NOMO-1 (cell line): ENCODE measurements around the gene FKBP7.
A peak's percentile ranks its signal among the peaks of the same experiment; 100 is the strongest.
"Not testable (repeated sequence)": the region's sequence is repeated elsewhere in the genome, so short reads cannot be mapped to it uniquely, and the experiment has no call there.

ENCODE experiments used
- DNase-seq, 2 experiments: peaks; one replicate each; lab custom pipeline; 2025; ENCODE audit not compliant: unreplicated experiment in 2 of 2; lab: John Stamatoyannopoulos, UW

FKBP7 gene

GRCh38 chr2:178450524-178450773, 28.0 kb downstream of the FKBP7 start:
- DNase-seq, result no peak

- peak in 1 of 2 experiments; percentile 23 for DNase-seq
Observed at GRCh38 chr2:178449700-178450523, 28.5 kb downstream of the FKBP7 start.

- no peak for DNase-seq
Observed at GRCh38 chr2:178448968-178449661, 29.3 kb downstream of the FKBP7 start.

- DNase-seq, result no peak
Observed at GRCh38 chr2:178441426-178441825, 37.0 kb downstream of the FKBP7 start.

GRCh38 chr2:178436662-178437061, 41.7 kb downstream of the FKBP7 start:
- no peak for DNase-seq

GRCh38 chr2:178429336-178429735, 49.1 kb downstream of the FKBP7 start:
- no peak for DNase-seq

- no peak for DNase-seq
Observed at GRCh38 chr2:178428396-178428806, 50.0 kb downstream of the FKBP7 start.

- DNase-seq, result no peak
Observed at GRCh38 chr2:178427458-178427857, 50.9 kb downstream of the FKBP7 start.

- no peak for DNase-seq
Observed at GRCh38 chr2:178426388-178426787, 52.0 kb downstream of the FKBP7 start.

- DNase-seq, result no peak
Observed at GRCh38 chr2:178425255-178425827, 53.1 kb downstream of the FKBP7 start.

GRCh38 chr2:178423746-178424145, 54.7 kb downstream of the FKBP7 start:
- DNase-seq, result not testable (repeated sequence)

GRCh38 chr2:178422097-178422496, 56.3 kb downstream of the FKBP7 start:
- DNase-seq, result no peak

GRCh38 chr2:178420463-178420999, 57.9 kb downstream of the FKBP7 start:
- peak in 1 of 2 experiments; percentile 3 for DNase-seq

- DNase-seq, result peak in 1 of 2 experiments; percentile 11
Observed at GRCh38 chr2:178419123-178419522, 59.3 kb downstream of the FKBP7 start.

GRCh38 chr2:178418426-178418825, 60.0 kb downstream of the FKBP7 start:
- DNase-seq, result peak in 1 of 2 experiments; percentile 13

GRCh38 chr2:178417916-178418315, 60.5 kb downstream of the FKBP7 start:
- DNase-seq, result no peak

GRCh38 chr2:178415979-178416378, 62.4 kb downstream of the FKBP7 start:
- no peak for DNase-seq

- DNase-seq, result peak; percentile 96 to 98
Observed at GRCh38 chr2:178414266-178415247, 63.8 kb downstream of the FKBP7 start.
